Subcutaneous adipose tissue (tissue), 4 donors: ENCODE results near the gene C1orf198. TPM values are rescaled to one million over a fixed set of nuclear protein-coding genes. Genes with fewer than 3 reads are reported as not detected.

Source experiments
- total RNA-seq, 4 donors: library from RNA; depleted of rRNA; stranded (reverse); fragments of >200 nt; gene quantifications; one replicate each; pipeline ENCODE4 v1.1.0, GENCODE V29; 2016
- TF ChIP-seq, protein P1 (sequence below): fragments of 450-650 bp; IDR thresholded peaks from one replicate; pipeline ENCODE4 v1.5.1; 2016; ENCODE audit warnings: low read depth, mild to moderate bottlenecking, control low read depth, antibody characterized with exemption, moderate library complexity

The C1orf198 gene
- total RNA-seq, 4 donors from 2014 or later, result 37.4 to 103 (median 48.1) TPM

DNA sequence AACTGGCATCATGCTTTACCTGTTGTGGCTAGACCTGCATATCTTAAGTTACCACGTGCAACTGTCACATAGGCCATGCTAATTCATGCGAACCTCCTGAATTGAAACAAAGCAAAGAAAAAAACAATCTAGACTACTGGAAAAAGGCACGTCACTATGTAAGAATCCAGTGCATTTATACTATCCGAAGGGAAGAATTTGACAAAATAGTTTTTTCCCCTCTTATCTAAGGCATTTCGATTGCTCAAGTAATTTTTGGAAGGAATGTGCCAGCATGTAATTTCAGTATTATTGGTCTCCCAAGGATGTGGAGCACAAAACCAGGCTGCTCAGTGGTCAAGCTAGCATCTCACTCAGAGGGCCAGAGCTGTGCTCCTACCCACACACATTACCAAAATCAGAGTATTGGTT, 31.5 kb upstream of the C1orf198 start:
- TF ChIP-seq, protein P1, sequence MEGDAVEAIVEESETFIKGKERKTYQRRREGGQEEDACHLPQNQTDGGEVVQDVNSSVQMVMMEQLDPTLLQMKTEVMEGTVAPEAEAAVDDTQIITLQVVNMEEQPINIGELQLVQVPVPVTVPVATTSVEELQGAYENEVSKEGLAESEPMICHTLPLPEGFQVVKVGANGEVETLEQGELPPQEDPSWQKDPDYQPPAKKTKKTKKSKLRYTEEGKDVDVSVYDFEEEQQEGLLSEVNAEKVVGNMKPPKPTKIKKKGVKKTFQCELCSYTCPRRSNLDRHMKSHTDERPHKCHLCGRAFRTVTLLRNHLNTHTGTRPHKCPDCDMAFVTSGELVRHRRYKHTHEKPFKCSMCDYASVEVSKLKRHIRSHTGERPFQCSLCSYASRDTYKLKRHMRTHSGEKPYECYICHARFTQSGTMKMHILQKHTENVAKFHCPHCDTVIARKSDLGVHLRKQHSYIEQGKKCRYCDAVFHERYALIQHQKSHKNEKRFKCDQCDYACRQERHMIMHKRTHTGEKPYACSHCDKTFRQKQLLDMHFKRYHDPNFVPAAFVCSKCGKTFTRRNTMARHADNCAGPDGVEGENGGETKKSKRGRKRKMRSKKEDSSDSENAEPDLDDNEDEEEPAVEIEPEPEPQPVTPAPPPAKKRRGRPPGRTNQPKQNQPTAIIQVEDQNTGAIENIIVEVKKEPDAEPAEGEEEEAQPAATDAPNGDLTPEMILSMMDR, result no peak

DNA sequence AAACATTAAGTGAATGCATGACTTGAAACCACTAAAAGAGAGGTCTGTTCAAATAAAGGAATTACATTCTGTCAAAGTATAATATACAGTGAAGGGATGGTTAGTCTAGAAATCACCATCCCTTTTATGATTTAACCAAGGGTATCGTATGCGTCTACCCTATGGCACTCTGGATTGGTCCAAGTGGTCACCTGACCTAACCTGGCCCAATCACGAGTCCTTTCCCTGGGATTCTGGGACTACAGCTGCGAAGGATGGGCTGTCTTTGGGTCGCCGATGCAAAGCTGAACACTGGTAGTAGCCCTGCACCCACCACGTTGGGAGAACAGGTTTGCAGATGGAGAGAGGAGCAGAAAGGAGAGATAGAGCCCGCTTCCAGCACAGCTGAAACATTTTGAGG, 30.4 kb upstream of the C1orf198 start:
- TF ChIP-seq, protein P1, result no peak

DNA sequence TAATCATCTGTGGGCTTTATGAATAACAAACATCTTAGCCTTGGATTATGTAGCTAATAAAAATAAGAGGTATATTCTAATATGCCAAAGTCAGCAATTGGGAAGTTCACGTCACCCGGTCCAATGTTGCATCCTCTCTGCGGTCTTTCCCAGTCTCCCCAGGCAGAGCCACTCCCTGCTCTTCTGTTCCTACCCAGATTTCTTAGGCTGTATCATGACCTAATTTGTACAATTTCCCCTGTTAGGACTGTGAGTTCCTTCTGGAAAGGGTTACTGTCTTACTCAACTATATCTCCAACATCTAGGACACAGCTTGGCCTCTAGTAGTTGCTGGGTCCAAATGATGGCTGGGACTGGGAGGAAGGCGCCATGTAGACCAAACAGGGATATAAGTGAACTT, 29.8 kb upstream of the C1orf198 start:
- TF ChIP-seq, protein P1, result no peak

DNA sequence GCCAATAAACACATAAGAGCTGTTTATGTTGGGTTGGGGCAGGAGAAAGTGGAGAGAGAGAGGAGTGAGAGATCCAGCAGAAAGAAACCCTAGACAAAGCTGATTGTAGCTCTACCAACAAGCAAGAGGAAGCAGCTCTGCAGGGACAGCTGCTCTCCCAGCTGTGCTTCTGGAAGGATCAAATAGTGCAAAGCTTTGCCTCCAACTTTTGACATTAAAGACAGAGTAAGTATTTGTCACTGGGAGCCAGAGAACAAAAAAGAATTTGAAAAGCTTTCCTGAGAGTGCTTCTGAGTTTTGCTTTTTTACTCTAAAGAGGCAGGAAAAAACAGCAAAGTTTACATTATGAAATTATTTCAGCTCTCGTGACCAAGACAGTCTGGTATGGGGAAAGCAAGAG, 28.5 kb upstream of the C1orf198 start:
- TF ChIP-seq, protein P1, result no peak

DNA sequence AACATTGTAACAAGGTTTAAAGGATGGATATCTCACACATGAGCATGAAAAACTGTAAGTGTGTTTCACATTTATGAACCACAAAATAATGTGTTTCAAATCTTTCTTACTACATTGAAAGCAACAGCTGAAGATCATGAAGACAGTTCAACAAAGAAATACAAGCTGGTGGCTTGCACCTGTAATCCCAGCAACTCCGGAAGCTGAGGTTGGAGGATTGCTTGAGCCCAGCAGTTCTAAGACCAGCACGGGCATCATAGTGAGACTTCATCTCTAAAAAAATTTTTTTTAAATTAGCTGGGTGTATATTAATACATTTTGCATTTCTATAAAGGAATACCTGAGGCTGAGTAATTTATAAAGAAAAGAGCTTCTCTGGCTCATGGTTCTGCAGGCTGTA, 27.1 kb upstream of the C1orf198 start:
- TF ChIP-seq, protein P1, result no peak

DNA sequence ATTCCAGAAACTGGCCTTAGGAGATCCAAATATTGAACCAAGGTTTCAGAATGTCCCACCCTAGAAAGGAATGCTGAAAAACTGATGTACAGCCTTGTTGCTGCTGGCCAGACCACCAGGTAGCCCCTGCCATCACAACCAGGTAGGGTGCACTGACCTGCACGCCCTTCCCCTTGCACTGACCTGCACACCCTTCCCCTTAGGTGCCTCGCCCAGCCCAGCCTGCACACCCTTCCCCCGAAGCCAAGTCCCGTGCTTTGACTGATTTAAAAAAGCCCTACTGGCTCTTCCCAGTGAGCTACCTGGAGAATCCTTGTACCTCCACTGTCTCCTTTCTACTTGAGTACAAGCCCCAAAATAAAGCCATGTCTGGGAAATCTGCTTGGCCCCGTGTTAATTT, 26.3 kb upstream of the C1orf198 start:
- TF ChIP-seq, protein P1, result no peak

DNA sequence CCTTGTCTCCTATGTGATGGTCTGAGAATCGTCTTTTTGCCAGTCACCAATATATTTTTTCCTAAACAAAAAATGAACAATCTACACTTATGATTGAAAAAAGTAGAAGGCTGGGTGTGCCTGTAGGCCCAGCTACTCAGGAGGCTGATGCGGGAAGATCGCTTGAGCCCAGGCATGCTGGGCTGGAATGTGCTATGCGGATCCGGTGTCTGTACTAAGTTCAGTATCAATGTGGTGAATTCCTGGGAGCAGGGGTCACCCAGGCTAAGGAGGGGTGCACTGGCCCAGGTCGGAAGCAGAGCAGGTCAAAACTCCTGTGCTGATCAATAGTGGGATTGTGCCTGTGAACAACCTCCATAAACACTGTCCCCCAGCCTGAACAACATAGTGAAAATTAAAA, 25.7 kb upstream of the C1orf198 start:
- TF ChIP-seq, protein P1, result no peak
